A549 (cell line): Measurements from ENCODE around the gene ATP5ME. TPM values are rescaled to one million over a fixed set of nuclear protein-coding genes. Genes with fewer than 3 reads are reported as not detected.
A peak's percentile ranks its signal among the peaks of the same experiment; 100 is the strongest.

ENCODE experiments used
- BHLHE40 ChIP-seq: IDR thresholded peaks from 2 replicates; pipeline ENCODE4 v1.6.1; 2012; ENCODE audit warnings: low read depth, low read length, inconsistent platforms
- CBX2 ChIP-seq: fragments of 200-600 bp; sonication (generic); IDR thresholded peaks from 2 replicates; pipeline ENCODE4 v1.6.1; 2016; ENCODE audit warnings: low read depth, mild to moderate bottlenecking, borderline replicate concordance
- CEBPB ChIP-seq, 2 experiments: fragments of >200 bp in 1 of 2; sonication (Bioruptor Twin) in 1 of 2; formaldehyde crosslinking in 1 of 2; IDR thresholded peaks; 2 replicates each; pipeline ENCODE4 v1.6.1; 2012 to 2016
- CHD4 ChIP-seq: fragments of 200-600 bp; sonication (generic); IDR thresholded peaks from 2 replicates; pipeline ENCODE4 v1.6.1; 2016; ENCODE audit warnings: antibody characterized with exemption, mild to moderate bottlenecking, borderline replicate concordance
- EHF ChIP-seq: fragments of 250-450 bp; sonication (Bioruptor Pico); IDR thresholded peaks from 2 replicates; pipeline ENCODE4 v1.5.0; 2020; ENCODE audit warnings: mild to moderate bottlenecking
- ESRRA ChIP-seq: fragments of 150-350 bp; IDR thresholded peaks from 2 replicates; pipeline ENCODE4 v1.6.1; 2014; ENCODE audit warnings: mild to moderate bottlenecking, low read length, borderline replicate concordance
- FOXS1 ChIP-seq: fragments of 250-450 bp; sonication (Bioruptor Pico); IDR thresholded peaks from 2 replicates; pipeline ENCODE4 v1.5.0; 2020; ENCODE audit warnings: mild to moderate bottlenecking, moderate library complexity
- HEYL ChIP-seq: fragments of 250-450 bp; sonication (Bioruptor Pico); IDR thresholded peaks from 2 replicates; pipeline ENCODE4 v1.8.0; 2021; ENCODE audit warnings: mild to moderate bottlenecking, moderate library complexity
- HOXB13 ChIP-seq: fragments of 250-450 bp; sonication (Bioruptor Pico); IDR thresholded peaks from 2 replicates; pipeline ENCODE4 v1.5.0; 2020; ENCODE audit warnings: low read depth, mild to moderate bottlenecking, moderate library complexity
- HOXB5 ChIP-seq: fragments of 250-450 bp; sonication (Bioruptor Pico); IDR thresholded peaks from 2 replicates; pipeline ENCODE4 v1.5.0; 2020; ENCODE audit warnings: mild to moderate bottlenecking, moderate library complexity
- JUNB ChIP-seq: fragments of >200 bp; sonication (Bioruptor Twin); formaldehyde crosslinking; IDR thresholded peaks from 2 replicates; pipeline ENCODE4 v1.6.1; 2016
- KDM1A ChIP-seq: fragments of 200-600 bp; sonication (generic); IDR thresholded peaks from 2 replicates; pipeline ENCODE4 v1.6.1; 2016; ENCODE audit warnings: low read depth, mild to moderate bottlenecking
- KDM5A ChIP-seq: fragments of 200-600 bp; sonication (generic); IDR thresholded peaks from 2 replicates; pipeline ENCODE4 v1.6.1; 2016; ENCODE audit warnings: antibody characterized with exemption, mild to moderate bottlenecking
- MAZ ChIP-seq: fragments of 150-350 bp; IDR thresholded peaks from 2 replicates; pipeline ENCODE4 v1.6.1; 2014; ENCODE audit warnings: antibody characterized with exemption, low read depth, low read length, borderline replicate concordance
- PBX3 ChIP-seq: IDR thresholded peaks from 2 replicates; pipeline ENCODE4 v1.6.1; 2012
- POLR2A ChIP-seq: IDR thresholded peaks from 2 replicates; pipeline ENCODE4 v1.6.1; 2012; ENCODE audit warnings: mild to moderate bottlenecking, low read length
- RAD21 ChIP-seq, 2 experiments: fragments of >200 bp in 1 of 2; sonication (Bioruptor Twin) in 1 of 2; formaldehyde crosslinking in 1 of 2; IDR thresholded peaks in 1 of 2; conservative IDR thresholded peaks in 1 of 2; 2 replicates in 1 of 2; 3 replicates in 1 of 2; pipeline ENCODE4 v1.6.1; 2012 to 2018; ENCODE audit warnings: inconsistent platforms in 1 of 2
- RARB ChIP-seq: fragments of 250-450 bp; sonication (Bioruptor Pico); IDR thresholded peaks from 2 replicates; pipeline ENCODE4 v1.8.0; 2021; ENCODE audit warnings: mild to moderate bottlenecking, moderate library complexity
- RFX5 ChIP-seq: fragments of 450-650 bp; IDR thresholded peaks from 2 replicates; pipeline ENCODE4 v1.7.1; 2014; ENCODE audit warnings: antibody characterized with exemption, mild to moderate bottlenecking, moderate library complexity
- SREBF2 ChIP-seq: fragments of 450-650 bp; IDR thresholded peaks from 2 replicates; pipeline ENCODE4 v1.6.1; 2014; ENCODE audit warnings: mild to moderate bottlenecking, moderate library complexity
- TFCP2L1 ChIP-seq: fragments of 250-450 bp; sonication (Bioruptor Pico); IDR thresholded peaks from 2 replicates; pipeline ENCODE4 v1.5.0; 2021; ENCODE audit warnings: mild to moderate bottlenecking
- ZFP36 ChIP-seq: fragments of 450-650 bp; IDR thresholded peaks from 2 replicates; pipeline ENCODE4 v1.6.1; 2014; ENCODE audit warnings: borderline replicate concordance; ENCODE audit not compliant: partially characterized antibody
- ZNF302 ChIP-seq: fragments of 250-450 bp; sonication (Bioruptor Pico); IDR thresholded peaks from 2 replicates; pipeline ENCODE4 v1.9.0; 2021; ENCODE audit warnings: inconsistent platforms, mild to moderate bottlenecking, moderate library complexity
- polyA plus RNA-seq, 4 experiments: library from polyadenylated mRNA; depleted of rRNA in 3 of 4; stranded (reverse); fragments of >200 nt; fragmentation: RNase III in 1 of 4; extraction: RNeasy Plus Mini Kit Qiagen cat#74134 plus additional on column Dnase treatment in 1 of 4; gene quantifications; 2 replicates in 3 of 4; 3 replicates in 1 of 4; pipeline ENCODE4 v1.2.3, GENCODE V29; 2011 to 2017
- TF ChIP-seq, protein P1 (sequence below): fragments of 450-650 bp; IDR thresholded peaks from 2 replicates; pipeline ENCODE4 v1.6.1; 2014; ENCODE audit warnings: antibody characterized with exemption
- TF ChIP-seq, protein P2 (sequence below): fragments of 250-450 bp; sonication (Bioruptor Pico); IDR thresholded peaks from 2 replicates; pipeline ENCODE4 v1.5.0; 2021; ENCODE audit warnings: mild to moderate bottlenecking, moderate library complexity, borderline replicate concordance
- TF ChIP-seq, protein P3 (sequence below): fragments of 150-350 bp; IDR thresholded peaks from 2 replicates; pipeline ENCODE4 v1.6.1; 2014; ENCODE audit warnings: low read depth, mild to moderate bottlenecking, low read length

Gene ATP5ME
- polyA plus RNA-seq, 2 of the 4 experiments (the other 2 are of a cell fraction): 198 to 659 TPM

DNA sequence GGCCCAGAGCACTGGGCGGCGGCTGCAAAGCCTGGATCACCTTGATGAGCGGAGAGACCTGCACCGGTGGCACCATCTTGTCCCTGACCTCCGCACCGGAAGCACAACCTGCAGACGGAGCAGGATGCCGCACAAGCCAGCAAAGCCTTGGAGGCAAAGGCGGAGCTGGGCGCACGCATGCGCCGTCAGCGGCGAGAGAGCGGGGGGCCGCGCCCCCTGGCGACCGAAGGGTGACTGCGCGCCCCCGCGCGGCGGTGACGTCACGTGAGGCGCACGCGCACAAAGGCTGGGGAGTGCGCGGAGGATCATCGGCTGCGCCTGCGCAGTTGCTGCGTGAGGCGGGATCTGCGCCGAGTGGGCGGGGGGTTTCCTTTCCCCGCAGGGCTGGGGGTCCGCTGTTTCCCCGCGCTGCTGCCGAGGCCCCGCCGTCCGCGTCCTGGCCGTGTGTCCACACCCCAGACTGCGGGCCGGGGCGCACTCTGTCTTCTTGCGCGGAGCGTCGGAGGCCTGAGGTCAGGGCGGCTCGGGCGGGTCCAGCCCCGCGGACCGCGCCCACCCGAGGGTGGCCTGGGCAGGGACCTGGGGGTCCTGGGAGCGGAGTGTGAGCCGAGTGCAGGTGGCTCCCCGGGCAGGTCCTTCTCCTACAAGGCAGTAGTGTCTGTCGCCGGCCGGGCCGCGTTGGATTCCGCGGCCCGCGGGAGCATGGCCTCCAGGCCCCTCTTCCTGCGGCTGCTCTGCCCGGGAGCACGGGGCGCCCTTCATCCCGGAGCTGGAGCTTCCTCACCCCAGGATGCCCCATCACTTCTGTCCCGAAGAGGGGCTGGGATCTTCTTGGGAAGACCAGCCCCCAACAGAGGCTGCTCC lies at the start of gene ATP5ME, which contains the start of gene MYL5 (continued):
- TF ChIP-seq HOXB5 (CRISPR knock-in tag) (no peak), FOXS1 (CRISPR knock-in tag) (no peak), ZFP36 (no peak), RFX5 (peak; percentile 43; the same call in 1 of the 2 replicates), CBX2 (no peak), RAD21 (conservative IDR thresholded peaks at IDR 0.05 in 1 of 2, IDR thresholded peaks at IDR 0.05 in 1 of 2) (peak in 1 of 2 experiments; percentile 47; a peak in 4 of 5 replicates), POLR2A (peak; percentile 65), HEYL (no peak), KDM1A (no peak), JUNB (no peak), CHD4 (no peak), KDM5A (peak; percentile 69; the same call in 1 of the 2 replicates), RARB (no peak), ZNF302 (CRISPR knock-in tag) (no peak), BHLHE40 (no peak), ESRRA (no peak), PBX3 (no peak), SREBF2 (no peak), EHF (no peak), TFCP2L1 (CRISPR knock-in tag) (no peak), CEBPB (IDR thresholded peaks at IDR 0.05) (no peak), MAZ (no peak), HOXB13 (no peak)
- TF ChIP-seq, protein P1, sequence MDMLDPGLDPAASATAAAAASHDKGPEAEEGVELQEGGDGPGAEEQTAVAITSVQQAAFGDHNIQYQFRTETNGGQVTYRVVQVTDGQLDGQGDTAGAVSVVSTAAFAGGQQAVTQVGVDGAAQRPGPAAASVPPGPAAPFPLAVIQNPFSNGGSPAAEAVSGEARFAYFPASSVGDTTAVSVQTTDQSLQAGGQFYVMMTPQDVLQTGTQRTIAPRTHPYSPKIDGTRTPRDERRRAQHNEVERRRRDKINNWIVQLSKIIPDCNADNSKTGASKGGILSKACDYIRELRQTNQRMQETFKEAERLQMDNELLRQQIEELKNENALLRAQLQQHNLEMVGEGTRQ: peak; percentile 82
- TF ChIP-seq, protein P2, sequence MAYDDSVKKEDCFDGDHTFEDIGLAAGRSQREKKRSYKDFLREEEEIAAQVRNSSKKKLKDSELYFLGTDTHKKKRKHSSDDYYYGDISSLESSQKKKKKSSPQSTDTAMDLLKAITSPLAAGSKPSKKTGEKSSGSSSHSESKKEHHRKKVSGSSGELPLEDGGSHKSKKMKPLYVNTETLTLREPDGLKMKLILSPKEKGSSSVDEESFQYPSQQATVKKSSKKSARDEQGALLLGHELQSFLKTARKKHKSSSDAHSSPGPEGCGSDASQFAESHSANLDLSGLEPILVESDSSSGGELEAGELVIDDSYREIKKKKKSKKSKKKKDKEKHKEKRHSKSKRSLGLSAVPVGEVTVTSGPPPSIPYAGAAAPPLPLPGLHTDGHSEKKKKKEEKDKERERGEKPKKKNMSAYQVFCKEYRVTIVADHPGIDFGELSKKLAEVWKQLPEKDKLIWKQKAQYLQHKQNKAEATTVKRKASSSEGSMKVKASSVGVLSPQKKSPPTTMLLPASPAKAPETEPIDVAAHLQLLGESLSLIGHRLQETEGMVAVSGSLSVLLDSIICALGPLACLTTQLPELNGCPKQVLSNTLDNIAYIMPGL (CRISPR knock-in tag): no peak
- TF ChIP-seq, protein P3, sequence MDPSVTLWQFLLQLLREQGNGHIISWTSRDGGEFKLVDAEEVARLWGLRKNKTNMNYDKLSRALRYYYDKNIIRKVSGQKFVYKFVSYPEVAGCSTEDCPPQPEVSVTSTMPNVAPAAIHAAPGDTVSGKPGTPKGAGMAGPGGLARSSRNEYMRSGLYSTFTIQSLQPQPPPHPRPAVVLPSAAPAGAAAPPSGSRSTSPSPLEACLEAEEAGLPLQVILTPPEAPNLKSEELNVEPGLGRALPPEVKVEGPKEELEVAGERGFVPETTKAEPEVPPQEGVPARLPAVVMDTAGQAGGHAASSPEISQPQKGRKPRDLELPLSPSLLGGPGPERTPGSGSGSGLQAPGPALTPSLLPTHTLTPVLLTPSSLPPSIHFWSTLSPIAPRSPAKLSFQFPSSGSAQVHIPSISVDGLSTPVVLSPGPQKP: no peak
